Neutrophil (primary cell): ENCODE measurements around the gene NPAS3.

ENCODE experiments used
- H3K27ac ChIP-seq: fragments of 200-600 bp; sonication (generic); 2 replicates; pipeline ENCODE4 v1.5.1; 2016; ENCODE audit warnings: mild to moderate bottlenecking, moderate library complexity
- H3K27me3 ChIP-seq: fragments of 200-600 bp; sonication (generic); 2 replicates; pipeline ENCODE4 v1.6.0; 2016; ENCODE audit warnings: mild to moderate bottlenecking
- H3K36me3 ChIP-seq: fragments of 200-600 bp; sonication (generic); 2 replicates; pipeline ENCODE4 v1.5.1; 2017
- H3K4me1 ChIP-seq, 2 experiments: fragments of 200-600 bp in 1 of 2; sonication (generic) in 1 of 2; 1 replicate in 1 of 2; 2 replicates in 1 of 2; pipeline versions ENCODE4 v1.5.1 to v1.6.1; 2013 to 2016; ENCODE audit warnings: low read depth in 1 of 2, low read length in 1 of 2, mild to moderate bottlenecking in 1 of 2, moderate library complexity in 1 of 2; ENCODE audit not compliant: control insufficient read depth in 1 of 2, insufficient read depth in 1 of 2
- H3K4me3 ChIP-seq, 2 experiments: fragments of 200-600 bp in 1 of 2; sonication (generic) in 1 of 2; 1 replicate in 1 of 2; 2 replicates in 1 of 2; pipeline ENCODE4 v1.5.1; 2013 to 2016; ENCODE audit warnings: low read depth in 1 of 2, low read length in 1 of 2, mild to moderate bottlenecking in 1 of 2, moderate library complexity in 1 of 2
- H3K9me3 ChIP-seq: fragments of 200-600 bp; sonication (generic); 2 replicates; pipeline ENCODE4 v1.5.1; 2016
- TF ChIP-seq, protein P1 (sequence below): fragments of 200-600 bp; sonication (generic); IDR thresholded peaks from 2 replicates; pipeline ENCODE4 v1.5.1; 2016; ENCODE audit warnings: antibody characterized with exemption

NPAS3 gene

DNA sequence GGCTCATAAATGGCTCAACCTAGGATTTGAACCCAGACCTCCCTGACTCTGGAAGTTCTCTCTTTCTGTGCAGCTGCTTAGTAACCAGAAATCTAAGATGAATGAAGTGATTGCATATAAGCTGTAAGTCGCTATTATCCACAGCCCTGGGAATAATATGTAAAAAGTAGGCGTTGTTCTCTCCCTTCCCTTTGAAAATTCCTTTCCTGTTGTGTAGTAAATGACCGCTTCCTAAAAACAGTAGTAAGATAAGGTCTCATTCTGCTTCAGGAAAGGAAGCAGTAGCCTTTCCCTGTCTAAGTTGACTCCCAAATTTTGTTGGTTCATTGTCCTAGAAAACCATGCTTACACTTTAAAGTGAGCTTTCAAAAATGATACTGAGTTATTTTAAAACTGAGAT is 593.9 kb downstream of the NPAS3 start:
- TF ChIP-seq, protein P1, sequence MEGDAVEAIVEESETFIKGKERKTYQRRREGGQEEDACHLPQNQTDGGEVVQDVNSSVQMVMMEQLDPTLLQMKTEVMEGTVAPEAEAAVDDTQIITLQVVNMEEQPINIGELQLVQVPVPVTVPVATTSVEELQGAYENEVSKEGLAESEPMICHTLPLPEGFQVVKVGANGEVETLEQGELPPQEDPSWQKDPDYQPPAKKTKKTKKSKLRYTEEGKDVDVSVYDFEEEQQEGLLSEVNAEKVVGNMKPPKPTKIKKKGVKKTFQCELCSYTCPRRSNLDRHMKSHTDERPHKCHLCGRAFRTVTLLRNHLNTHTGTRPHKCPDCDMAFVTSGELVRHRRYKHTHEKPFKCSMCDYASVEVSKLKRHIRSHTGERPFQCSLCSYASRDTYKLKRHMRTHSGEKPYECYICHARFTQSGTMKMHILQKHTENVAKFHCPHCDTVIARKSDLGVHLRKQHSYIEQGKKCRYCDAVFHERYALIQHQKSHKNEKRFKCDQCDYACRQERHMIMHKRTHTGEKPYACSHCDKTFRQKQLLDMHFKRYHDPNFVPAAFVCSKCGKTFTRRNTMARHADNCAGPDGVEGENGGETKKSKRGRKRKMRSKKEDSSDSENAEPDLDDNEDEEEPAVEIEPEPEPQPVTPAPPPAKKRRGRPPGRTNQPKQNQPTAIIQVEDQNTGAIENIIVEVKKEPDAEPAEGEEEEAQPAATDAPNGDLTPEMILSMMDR = no peak
- Histone ChIP-seq H3K9me3 (no peaks in the 10 kb centered on the region), H3K27me3 (no peaks in the 10 kb centered on the region), H3K4me1 (no peaks in the 10 kb centered on the region), H3K4me3 (no peak overlapping the region), H3K36me3 (no peaks in the 10 kb centered on the region), H3K27ac (no peak overlapping the region)

DNA sequence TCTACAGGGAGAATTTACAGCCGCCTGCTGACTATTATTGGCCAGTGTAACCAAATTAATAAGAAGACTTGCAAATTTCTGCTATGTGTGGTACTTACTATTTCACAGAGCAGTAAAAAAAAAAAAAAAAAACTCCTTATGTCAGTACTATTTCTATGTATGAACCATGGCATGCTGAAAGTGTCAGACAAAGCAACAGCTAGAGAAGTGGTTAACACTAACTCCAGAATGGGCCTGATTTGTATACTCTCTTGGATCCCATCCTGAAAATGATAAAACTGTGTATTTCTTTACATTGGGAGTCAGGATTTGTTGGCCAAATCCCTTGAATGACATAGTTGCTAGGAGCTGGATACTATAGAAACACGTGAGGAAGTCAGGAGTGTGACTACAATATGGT is 595.4 kb downstream of the NPAS3 start:
- no peaks in the 10 kb centered on the region for H3K9me3 ChIP-seq
- H3K27ac ChIP-seq = no peak overlapping the region
- no peaks in the 10 kb centered on the region for H3K4me1 ChIP-seq
- no peaks in the 10 kb centered on the region for H3K36me3 ChIP-seq
- H3K4me3 ChIP-seq = no peak overlapping the region
- H3K27me3 ChIP-seq = no peaks in the 10 kb centered on the region
- TF ChIP-seq, protein P1 = no peak

DNA sequence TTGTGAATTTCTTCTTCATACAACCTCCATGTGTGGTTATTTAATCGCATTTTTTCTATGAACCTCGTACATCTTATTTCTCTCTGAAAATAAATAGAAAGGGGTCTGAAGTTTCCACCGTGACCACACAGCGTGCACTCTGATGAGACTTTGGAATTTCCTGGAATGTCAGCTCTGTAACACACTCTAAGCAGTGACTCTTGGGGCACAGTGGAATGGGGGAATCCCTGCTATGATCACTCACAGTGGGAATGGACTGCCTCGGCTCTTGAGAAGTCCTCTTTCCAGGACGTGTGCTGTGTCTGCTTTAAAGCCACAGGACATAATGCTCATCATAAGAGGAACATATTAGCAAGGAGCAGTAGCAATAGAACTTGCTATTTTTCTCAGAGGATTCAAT is 596.0 kb downstream of the NPAS3 start:
- Histone ChIP-seq H3K4me1 (no peaks in the 10 kb centered on the region), H3K9me3 (no peaks in the 10 kb centered on the region), H3K27me3 (no peaks in the 10 kb centered on the region), H3K27ac (no peak overlapping the region), H3K36me3 (no peaks in the 10 kb centered on the region), H3K4me3 (no peak overlapping the region)
- TF ChIP-seq, protein P1 = no peak

DNA sequence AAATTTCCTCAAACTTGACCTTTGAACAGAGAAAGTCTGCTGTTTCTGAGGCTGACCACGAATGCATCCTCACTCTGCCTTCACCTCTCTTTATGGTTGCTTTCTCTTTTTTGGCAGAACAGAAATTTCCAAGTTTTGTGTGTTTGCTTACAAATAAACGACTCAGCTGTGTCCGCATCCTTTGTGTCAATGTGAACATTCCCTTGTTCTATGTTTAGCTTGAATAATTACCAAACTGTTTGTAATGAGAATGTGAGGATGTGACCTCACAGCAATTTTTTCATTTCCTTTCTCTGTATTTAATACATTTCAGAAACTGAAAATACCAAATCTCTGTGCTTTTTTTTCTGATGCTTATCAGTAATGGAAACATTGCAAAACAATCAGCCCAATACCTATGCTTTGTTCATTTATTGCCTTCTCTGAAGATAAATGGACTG is 601.3 kb downstream of the NPAS3 start:
- TF ChIP-seq, protein P1 = no peak
- H3K4me3 ChIP-seq = no peak overlapping the region
- H3K27me3 ChIP-seq = no peaks in the 10 kb centered on the region
- H3K36me3 ChIP-seq = no peaks in the 10 kb centered on the region
- no peaks in the 10 kb centered on the region for H3K9me3 ChIP-seq
- H3K4me1 ChIP-seq = no peaks in the 10 kb centered on the region
- no peak overlapping the region for H3K27ac ChIP-seq

DNA sequence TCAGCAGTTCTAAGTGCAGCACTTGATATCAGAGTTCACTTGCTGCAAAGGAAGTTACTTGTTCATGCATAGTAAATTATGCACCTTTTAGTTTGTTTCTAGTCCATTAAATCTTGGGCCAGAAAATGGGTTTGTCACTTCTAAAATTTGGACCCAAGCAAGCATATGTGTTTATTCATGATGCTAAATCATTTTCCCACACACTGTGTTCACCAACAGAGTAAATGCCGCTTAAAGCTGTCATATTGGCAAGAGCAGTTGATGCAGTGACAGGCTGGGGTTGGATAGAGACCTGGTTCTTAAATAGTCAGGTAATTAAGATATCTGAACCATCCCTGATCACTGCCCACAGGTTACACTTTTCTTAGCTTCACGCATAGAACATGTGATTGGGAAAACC is 602.5 kb downstream of the NPAS3 start:
- H3K36me3 ChIP-seq = no peaks in the 10 kb centered on the region
- H3K4me1 ChIP-seq = no peaks in the 10 kb centered on the region
- H3K27me3 ChIP-seq = no peaks in the 10 kb centered on the region
- no peaks in the 10 kb centered on the region for H3K9me3 ChIP-seq
- H3K27ac ChIP-seq = no peak overlapping the region
- TF ChIP-seq, protein P1 = no peak
- H3K4me3 ChIP-seq = no peak overlapping the region
